Skeletal muscle satellite cell (primary cell): ENCODE data around the gene DEGS1.
"Not testable (repeated sequence)": the region's sequence is repeated elsewhere in the genome, so short reads cannot be mapped to it uniquely, and the experiment has no call there.

Source experiments
- H3K27me3 ChIP-seq: 2 replicates; pipeline ENCODE4 v1.7.0; 2013; ENCODE audit warnings: low read length; ENCODE audit not compliant: control insufficient read depth, insufficient read depth
- H3K36me3 ChIP-seq: 2 replicates; pipeline ENCODE4 v1.7.0; 2013; ENCODE audit warnings: mild to moderate bottlenecking, control low read depth, low read length; ENCODE audit not compliant: insufficient read depth
- H3K4me1 ChIP-seq: 2 replicates; pipeline ENCODE4 v1.7.0; 2013; ENCODE audit warnings: low read length; ENCODE audit not compliant: control insufficient read depth, insufficient read depth
- H3K4me2 ChIP-seq: 2 replicates; pipeline ENCODE4 v1.7.0; 2013; ENCODE audit warnings: mild to moderate bottlenecking, low read length
- H3K4me3 ChIP-seq: 2 replicates; pipeline ENCODE4 v1.7.0; 2013; ENCODE audit warnings: low read length
- H3K9ac ChIP-seq: 2 replicates; pipeline ENCODE4 v1.7.0; 2013; ENCODE audit warnings: mild to moderate bottlenecking, low read depth, low read length, moderate library complexity
- H3K9me3 ChIP-seq: replicated peaks from 2 replicates; pipeline ENCODE4 v1.7.0; 2013; ENCODE audit warnings: mild to moderate bottlenecking, control low read depth, low read length

The DEGS1 gene

DNA sequence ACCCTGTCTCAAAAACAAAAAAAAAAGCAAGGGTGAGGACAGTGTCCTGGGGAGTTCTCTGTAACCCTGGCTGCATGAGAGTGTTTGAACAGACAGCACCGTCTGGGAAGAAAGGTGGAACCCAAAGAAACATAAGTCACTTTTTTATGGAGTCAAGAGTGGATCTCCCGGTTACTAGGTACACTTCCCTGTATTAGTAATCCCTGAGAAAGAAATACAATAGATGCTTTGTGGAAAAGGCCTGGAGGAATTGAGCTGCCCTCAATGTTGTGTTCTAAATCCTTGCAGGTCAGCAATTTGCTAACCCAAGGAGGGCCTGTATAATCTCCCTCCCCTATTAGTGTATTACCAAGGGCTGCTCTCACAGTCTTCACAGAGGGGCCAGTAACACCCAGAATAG, 16.6 kb downstream of the DEGS1 start:
- H3K4me3 ChIP-seq: no peak overlapping the region
- peaks cover 16% of the 10 kb centered on the region for H3K4me1 ChIP-seq
- H3K9ac ChIP-seq: no peak overlapping the region
- peaks cover 2% of the 10 kb centered on the region for H3K36me3 ChIP-seq
- H3K9me3 ChIP-seq: no peaks in the 10 kb centered on the region
- H3K27me3 ChIP-seq: no peaks in the 10 kb centered on the region
- H3K4me2 ChIP-seq: no peak overlapping the region

DNA sequence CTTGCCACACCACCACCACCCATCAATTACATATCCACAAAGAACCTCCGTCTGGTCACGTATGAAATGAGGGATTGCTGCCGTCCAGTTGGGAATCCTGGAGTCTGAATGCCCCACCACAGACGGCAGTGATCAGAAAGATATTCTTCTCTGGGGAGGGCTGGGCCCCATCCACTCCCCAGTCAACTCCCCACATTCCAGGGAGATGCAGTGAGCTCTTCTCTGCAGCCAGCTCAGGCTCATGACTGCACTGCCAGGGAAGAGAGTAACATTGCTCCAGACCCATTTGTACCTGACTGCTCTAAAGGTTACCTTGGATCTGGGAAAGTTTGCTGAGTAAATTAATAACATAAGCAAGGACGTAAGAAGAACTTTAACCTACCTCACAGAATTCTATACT, 18.3 kb downstream of the DEGS1 start:
- Histone ChIP-seq H3K9me3 (no peaks in the 10 kb centered on the region), H3K9ac (no peak overlapping the region), H3K27me3 (no peaks in the 10 kb centered on the region)

DNA sequence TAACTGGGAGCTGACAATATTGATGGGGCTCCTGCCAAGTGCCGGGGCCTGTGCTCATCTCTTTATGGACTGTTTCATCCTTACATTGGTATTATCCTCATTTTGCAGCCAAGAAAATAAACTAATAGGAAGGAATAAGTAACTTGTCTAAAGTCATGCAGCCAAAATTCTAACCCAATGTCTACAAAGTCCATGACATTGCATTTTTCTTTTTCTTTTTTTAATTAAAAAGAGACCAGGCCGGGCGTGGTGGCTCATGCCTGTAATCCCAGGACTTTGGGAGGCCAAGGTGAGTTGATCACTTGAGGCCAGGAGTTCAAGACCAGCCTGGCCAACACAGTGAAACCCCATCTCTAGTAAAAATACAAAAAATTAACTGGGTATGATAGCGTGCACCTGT, 18.8 kb downstream of the DEGS1 start:
- no peak overlapping the region for H3K4me3 ChIP-seq

More for the DNA sequence above, 18.3 kb downstream of the DEGS1 start:
- peaks cover 27% of the 10 kb centered on the region for H3K4me1 ChIP-seq
- no peak overlapping the region for H3K4me3 ChIP-seq
- no peak overlapping the region for H3K4me2 ChIP-seq
- H3K36me3 ChIP-seq: peaks cover 2% of the 10 kb centered on the region

DNA sequence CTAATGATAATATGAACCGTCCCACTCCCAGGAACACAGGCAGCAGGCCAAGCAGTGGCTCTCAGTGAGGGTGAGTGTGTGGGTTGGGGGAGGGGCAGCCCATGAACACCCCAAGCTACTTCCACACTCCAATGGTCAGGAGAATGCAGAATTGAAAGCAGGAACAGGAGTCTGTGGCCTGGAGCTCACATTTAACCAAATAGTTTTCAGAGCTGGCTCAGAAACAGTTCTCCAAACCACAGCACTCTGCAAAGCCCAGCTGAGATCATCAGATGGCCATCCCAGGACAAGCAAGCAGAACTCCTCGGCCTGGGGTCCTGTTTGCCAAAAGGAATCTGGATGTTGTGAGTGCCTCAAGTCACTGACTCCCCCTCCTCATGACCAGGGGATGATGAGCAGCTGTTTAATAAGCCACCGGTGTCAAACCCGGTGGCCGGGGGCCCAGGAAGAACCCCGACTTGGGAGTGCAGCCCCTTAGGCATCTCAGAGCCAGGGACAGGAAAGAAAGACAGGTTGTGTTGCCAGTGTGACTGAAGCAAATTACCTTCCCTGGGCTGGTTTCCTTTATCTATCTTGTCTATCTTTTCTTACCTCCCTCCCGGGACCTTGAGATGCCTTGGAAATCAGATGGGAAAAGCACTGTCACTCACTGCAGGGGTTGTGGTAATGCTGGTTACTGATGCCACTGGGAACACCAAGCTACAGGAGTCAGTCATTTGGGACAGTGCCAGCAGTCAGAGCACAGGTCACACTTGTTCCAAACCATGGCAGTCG, 20.4 kb downstream of the DEGS1 start:
- Histone ChIP-seq H3K4me3 (no peak overlapping the region), H3K27me3 (no peaks in the 10 kb centered on the region), H3K36me3 (no peaks in the 10 kb centered on the region), H3K9ac (no peak overlapping the region), H3K4me2 (no peak overlapping the region), H3K4me1 (peaks cover 27% of the 10 kb centered on the region), H3K9me3 (no peaks in the 10 kb centered on the region)

More for the DNA sequence above, 18.8 kb downstream of the DEGS1 start:
- no peaks in the 10 kb centered on the region for H3K27me3 ChIP-seq
- no peaks in the 10 kb centered on the region for H3K36me3 ChIP-seq
- H3K9me3 ChIP-seq: no peaks in the 10 kb centered on the region
- H3K4me2 ChIP-seq: no peak overlapping the region
- H3K9ac ChIP-seq: no peak overlapping the region
- peaks cover 27% of the 10 kb centered on the region for H3K4me1 ChIP-seq

DNA sequence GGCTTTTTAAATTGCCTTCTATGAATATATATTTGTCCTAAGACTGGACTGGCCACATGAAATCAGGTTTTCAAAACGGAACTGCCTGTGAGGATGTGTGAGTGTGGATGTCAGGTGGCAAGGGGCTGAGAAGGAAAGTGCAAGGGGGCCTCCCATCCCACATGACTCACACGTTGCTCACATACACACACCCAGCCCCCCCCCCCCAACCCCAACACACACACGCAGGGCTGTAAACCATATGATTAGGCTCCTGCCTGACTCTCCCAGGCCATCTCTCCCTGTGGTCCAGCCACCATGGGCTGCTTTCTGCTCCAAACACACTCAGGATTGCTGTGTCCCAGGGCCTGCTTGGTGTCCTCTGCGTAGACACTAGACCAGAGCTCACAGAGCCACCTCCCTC, 22.4 kb downstream of the DEGS1 start:
- Histone ChIP-seq H3K27me3 (no peaks in the 10 kb centered on the region), H3K4me3 (peak overlapping the region; percentile 55), H3K4me2 (peak overlapping the region; percentile 76), H3K9ac (peak overlapping the region; percentile 38), H3K36me3 (no peaks in the 10 kb centered on the region), H3K4me1 (peaks cover 30% of the 10 kb centered on the region), H3K9me3 (no peaks in the 10 kb centered on the region)

DNA sequence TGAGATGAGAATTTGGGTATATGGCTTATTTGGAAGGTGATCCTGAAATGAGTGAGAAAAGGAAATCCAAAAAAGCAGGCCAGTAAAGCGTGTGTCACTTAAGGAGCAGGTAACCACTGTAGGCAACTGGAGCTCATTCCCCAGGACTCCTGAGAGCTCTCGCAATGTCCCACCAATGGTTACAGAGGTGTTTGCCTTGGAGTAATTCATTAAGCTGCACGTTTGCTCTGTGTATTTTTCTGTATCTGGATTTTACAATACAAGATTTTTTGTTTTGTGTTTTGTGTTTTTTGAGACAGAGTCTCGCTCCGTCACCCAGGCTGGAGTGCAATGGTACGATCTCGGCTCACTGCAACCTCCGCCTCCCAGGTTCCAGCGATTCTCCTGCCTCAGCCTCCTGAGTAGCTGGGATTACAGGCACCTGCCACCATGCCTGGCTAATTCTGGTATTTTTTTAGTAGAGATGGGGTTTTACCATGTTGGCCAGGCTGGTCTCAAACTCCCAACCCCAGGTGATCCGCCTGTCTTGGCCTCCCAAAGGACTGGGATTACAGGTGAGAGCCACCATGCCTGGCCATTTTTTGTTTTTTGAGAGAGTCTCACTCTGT, 23.0 kb downstream of the DEGS1 start:
- Histone ChIP-seq H3K4me1 (peaks cover 31% of the 10 kb centered on the region), H3K4me2 (peak overlapping the region; percentile 76), H3K9ac (peak overlapping the region; percentile 38)
- H3K9me3 ChIP-seq, H3K4me3 ChIP-seq, H3K36me3 ChIP-seq, H3K27me3 ChIP-seq: not testable (repeated sequence)

DNA sequence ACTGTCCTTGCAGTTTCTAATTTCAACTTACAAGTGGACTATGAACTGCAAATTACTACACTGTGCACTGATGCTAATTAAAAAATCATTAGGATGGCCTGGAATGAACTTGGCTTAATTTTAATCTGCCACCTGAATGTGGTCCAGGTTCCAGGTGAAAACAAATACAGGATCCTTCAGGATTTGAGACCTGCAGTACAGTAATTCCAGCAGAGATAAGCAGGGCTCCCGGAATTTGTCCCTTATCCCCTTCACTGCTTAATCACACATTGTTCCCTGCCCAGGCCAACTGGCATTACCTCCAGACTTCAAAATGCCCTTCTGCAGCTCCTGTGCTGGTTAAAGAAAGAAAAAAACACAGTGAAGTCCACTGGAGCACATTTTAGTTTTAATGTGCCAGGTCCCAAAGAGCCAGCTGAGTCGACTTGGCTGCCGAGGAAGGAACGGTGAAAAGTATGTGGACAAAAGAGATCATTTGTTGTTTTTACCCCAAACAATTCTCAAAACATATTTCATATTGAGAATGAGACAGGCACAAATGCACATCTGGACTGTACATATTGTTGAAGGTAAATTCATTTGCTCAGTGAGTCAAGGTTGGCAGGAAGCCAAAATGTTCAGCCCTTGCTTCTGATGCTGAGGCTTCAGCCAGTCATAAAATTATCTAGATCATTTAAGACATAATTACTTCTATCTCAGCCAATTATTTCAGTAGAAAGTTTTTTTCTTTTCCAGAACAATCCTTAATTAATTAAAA, 28.3 kb downstream of the DEGS1 start:
- H3K27me3 ChIP-seq: no peaks in the 10 kb centered on the region
- no peak overlapping the region for H3K4me3 ChIP-seq
- peak overlapping the region; percentile 10 for H3K4me2 ChIP-seq
- H3K9ac ChIP-seq: no peak overlapping the region
- H3K4me1 ChIP-seq: peaks cover 17% of the 10 kb centered on the region
- H3K9me3 ChIP-seq: no peaks in the 10 kb centered on the region
- no peaks in the 10 kb centered on the region for H3K36me3 ChIP-seq

DNA sequence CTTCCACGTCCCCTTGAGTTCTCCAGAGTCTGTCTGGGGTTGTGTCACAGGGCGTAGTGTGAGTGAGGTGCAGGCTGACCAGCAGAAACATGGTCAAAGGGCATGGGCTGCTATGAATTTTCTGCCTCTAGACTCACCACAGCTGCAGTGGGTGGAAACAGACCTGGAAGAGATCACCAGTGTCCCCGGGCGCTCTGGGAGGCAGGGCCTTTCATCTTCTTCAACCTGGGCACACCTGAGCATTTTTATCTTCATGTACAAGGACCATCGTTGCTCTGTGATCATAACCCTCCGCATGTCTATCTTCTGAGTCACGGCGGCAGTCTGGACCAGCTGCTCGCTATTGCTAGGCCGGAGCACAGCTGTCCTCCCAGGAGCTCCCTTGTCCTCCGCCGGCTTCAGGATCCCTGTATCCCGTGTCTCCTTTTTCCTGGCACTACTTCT, 29.6 kb downstream of the DEGS1 start:
- Histone ChIP-seq H3K36me3 (no peaks in the 10 kb centered on the region), H3K4me1 (peaks cover 17% of the 10 kb centered on the region), H3K9me3 (no peaks in the 10 kb centered on the region), H3K9ac (no peak overlapping the region), H3K4me3 (no peak overlapping the region), H3K27me3 (no peaks in the 10 kb centered on the region), H3K4me2 (no peak overlapping the region)

DNA sequence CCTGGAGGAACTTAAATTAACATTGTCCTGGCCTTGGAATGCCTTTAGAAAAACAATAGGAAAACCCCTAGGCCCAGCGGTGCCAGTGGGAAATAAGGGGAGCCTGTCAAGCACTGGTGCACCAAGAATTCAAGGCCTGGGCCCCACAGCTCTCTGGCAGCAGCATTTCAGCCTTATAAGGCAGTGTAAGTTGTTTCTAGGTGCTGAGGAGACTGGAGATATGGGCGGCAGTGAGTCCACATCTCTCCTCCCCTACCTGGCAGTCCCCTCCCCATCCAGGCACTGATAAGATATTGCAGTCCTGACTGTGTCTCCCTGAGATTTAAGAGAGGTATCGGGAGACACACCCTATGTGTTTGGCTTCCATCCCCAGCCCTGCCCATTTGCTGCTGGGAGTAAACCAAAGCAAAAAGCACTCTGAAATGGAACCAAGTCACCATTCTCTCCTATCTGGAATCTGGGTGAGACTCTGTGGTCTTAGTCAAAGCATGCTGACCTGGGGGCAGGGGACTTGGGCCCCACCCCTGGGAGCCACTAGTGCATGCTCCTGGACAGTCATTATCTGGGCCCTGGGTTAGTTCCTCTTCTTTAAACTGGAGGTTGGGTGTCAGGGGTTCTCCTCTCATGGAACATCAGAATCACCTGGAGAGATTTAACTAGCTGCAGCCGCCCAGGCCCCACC, 30.5 kb downstream of the DEGS1 start:
- H3K4me2 ChIP-seq: no peak overlapping the region
- H3K4me1 ChIP-seq: peaks cover 17% of the 10 kb centered on the region
- H3K4me3 ChIP-seq: no peak overlapping the region
- H3K9ac ChIP-seq: no peak overlapping the region
- no peaks in the 10 kb centered on the region for H3K36me3 ChIP-seq
- H3K9me3 ChIP-seq: no peaks in the 10 kb centered on the region
- H3K27me3 ChIP-seq: no peaks in the 10 kb centered on the region

DNA sequence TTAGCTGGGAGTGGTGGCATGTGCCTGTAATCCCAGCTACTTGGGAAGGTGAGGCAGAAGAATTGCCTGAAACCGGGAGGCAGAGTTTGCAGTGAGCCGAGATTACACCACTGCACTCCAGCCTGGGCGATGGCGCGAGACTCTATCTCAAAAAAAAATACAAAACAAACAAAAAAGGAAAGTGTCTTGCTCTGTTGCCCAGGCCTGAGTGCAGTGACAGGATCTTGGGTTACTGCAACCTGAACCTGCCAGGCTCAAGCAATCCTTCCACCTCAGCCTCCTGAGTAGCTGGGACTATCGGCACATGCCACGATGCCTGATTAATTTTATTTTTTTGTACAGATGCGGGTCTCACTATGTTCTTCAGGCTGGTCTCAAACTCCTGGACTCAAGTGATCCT, 33.3 kb downstream of the DEGS1 start:
- no peaks in the 10 kb centered on the region for H3K27me3 ChIP-seq
- no peak overlapping the region for H3K4me3 ChIP-seq
- H3K9me3 ChIP-seq: no peaks in the 10 kb centered on the region
- H3K9ac ChIP-seq: no peak overlapping the region
- H3K4me1 ChIP-seq: peaks cover 11% of the 10 kb centered on the region
- H3K4me2 ChIP-seq: no peak overlapping the region
- no peaks in the 10 kb centered on the region for H3K36me3 ChIP-seq
